ENCODE results near the gene NT5DC4.

Gene NT5DC4

GRCh38 chr2:112720785-112721184, at the start of gene NT5DC4:
Gene NT5DC4 (plus strand): TSS chr2:112721020. CDS start chr2:112721080, 60 bp downstream.
- DNase-seq = no peak

GRCh38 chr2:112671801-112672200, 49.0 kb upstream of the NT5DC4 start:
- DNase-seq = no peak

DNA sequence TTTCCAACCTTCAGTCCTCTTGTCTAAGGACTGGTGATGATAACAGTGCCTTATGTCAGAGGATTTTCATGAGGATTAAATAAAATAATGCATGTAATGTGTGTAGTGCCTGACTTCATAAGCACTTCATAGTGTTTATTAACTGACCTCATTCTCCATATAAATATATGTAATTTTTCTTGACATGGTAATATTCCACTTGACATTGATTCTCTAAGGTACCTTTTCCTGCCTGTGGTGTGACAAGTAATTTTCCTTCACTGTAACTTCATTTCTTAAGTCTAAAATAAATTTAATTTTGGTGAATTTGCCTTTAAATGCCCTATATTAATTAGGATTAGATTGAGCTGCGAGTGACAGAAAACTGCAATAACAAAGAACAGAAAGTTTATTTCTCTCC, 47.8 kb upstream of the NT5DC4 start:
- no peak for DNase-seq

GRCh38 chr2:112674229-112674628, 46.6 kb upstream of the NT5DC4 start:
- peak; percentile 90 for DNase-seq

DNA sequence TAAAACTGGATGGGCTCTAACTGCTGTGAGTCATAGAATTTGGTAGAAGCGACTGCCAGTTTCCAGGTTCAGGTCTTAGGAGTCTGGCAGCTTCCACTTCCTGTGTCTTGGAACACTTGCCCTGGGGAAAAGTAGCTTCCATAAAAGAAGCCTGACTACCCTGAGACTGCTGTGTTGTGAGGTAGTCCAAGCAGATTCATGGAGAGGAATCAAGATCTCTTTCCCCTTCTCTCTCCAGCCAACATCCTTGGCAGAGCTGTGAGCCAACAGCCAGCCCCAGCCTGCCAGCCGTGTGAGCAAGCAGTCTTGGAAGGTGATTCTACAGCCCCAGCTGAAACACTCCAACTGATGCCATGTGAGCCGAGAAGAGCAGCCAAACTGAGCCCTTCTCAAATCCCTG, 41.3 kb upstream of the NT5DC4 start:
- DNase-seq = no peak

DNA sequence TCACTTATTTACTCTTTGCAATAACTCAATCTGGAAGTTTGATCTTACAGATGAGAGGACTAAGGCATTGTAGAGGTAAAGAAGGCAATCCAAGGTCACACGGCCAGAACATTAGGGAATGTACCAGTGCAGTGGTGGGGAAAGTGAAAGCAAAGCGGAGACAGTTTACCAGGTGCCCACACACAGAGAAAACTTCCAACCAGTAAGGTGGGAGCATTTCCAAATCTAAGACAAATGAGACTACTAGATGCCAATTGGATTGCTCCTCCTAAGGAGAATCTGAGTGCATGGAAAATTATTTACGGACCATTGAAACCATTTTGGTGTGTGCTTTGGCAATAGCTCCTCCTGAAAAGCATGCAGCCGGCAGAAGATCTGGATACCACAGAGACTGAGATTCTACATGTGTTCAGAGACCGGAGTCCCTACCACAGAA, 40.1 kb upstream of the NT5DC4 start:
- DNase-seq = no peak

DNA sequence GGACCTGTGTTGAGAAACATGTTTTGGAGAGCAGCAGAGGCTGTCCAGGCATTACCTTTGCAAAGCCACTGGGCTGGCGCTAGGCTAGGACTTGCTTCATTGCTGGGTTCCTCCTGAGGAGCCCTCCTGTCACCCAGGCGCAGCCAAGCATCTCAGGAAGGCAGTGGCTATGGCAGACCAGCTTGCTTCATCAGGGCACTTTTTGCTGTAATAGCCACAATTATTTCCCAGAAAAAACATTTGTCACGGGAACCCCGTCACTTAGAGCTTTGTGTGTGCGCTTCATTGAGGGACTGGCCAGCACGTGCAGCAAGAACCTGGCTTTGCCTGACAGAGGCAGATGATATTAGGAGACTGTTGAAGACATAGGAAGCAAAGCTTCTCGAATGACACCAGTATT, 38.7 kb upstream of the NT5DC4 start:
- DNase-seq = no peak

DNA sequence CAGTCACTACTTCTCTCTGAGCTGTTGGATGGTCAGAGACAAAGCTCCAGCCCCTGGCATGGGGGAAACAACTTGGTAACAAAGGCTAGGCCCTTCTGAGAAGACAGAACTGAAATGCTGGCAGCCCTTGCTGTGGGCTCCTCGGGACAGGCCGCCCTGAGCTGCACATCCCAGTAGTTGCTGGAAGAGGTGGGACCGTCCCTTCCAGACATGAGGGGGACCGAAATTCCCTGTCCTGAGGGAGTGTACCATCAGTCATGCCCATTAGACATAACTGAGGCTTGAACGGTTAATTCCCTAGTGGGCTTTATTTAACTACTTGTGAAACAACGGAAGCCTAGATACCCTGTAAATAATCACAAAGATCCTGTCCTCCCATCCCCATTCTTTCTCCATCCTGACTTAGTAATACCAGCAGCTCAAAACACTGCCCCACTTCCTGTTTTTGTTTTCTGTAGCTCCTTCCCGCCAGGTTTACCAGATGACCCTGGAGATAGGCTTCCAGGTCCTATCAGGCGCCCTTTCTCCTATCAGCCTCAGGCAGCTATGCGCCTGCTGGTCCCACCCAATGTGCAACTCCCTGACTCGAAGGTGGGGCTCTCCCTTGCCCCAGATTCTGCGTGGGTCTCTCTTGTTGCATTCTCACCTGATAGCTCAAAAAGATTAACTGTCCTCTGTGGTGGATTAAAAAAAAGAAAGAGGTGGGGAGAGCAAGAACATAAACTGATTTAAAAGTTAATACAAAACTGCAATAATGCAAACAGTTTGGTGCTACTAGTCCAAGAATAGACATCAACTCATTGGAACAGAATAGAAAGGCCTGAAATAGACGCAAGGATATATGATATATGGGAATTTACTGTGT, 37.0 kb upstream of the NT5DC4 start:
- no peak for DNase-seq

DNA sequence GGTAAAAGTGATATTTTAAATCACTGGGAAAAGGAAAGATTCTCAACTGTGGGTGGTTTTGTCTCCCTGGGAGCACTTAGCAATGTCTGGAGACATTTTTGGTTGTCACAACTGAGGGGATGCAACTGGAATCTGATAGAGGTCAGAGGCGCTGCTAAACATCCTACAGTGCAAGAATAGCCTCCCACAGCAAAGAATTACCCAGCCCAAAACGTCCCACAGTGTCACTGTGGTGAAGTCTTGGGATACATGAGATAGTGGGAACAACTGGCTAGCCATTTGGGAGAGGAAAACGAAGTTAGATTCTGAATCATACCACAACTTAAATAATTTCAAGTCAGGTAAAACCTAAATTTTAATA, 36.4 kb upstream of the NT5DC4 start:
- no peak for DNase-seq

DNA sequence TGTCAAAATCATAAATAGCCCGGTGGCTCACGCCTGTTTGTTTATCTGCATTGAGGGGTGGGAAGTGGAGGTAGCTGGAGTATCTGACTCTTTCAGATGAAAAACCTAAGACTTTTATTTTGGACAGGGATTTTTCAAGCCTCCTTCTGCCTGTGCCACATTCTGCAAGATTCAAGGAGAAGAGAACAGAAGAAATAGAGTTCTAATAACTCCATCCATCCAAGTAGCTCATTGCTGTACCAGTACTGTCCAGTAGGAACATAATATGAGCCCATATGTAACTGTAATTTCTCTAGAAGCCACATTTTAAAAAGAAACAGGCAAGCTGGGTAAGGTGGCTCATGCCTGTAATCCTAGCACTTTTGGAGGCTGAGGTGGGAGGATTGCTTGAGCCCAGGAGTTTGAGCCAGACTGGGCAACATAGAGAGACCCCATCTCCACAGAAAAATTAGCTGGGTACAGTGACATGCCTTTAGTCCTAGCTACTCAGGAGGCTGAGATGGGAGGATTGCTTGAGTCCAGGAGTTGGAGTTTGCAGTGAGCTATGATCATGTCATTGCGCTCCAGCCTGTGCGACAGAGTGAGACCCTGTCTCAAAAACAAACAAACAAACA, 35.4 kb upstream of the NT5DC4 start:
- no peak for DNase-seq

GRCh38 chr2:112686348-112687217, 34.2 kb upstream of the NT5DC4 start:
- DNase-seq = no peak

GRCh38 chr2:112687522-112687921, 33.3 kb upstream of the NT5DC4 start:
- DNase-seq = no peak

- no peak for DNase-seq
These were observed 32.5 kb upstream of the NT5DC4 start for GRCh38 chr2:112688086-112688880.

- peak; percentile 42 for DNase-seq
These were observed 29.9 kb upstream of the NT5DC4 start for GRCh38 chr2:112690853-112691401.

- DNase-seq = no peak
These were observed 28.9 kb upstream of the NT5DC4 start for GRCh38 chr2:112691881-112692281.

- DNase-seq = peak; percentile 26
These were observed 28.3 kb upstream of the NT5DC4 start for GRCh38 chr2:112692495-112692911.

DNA sequence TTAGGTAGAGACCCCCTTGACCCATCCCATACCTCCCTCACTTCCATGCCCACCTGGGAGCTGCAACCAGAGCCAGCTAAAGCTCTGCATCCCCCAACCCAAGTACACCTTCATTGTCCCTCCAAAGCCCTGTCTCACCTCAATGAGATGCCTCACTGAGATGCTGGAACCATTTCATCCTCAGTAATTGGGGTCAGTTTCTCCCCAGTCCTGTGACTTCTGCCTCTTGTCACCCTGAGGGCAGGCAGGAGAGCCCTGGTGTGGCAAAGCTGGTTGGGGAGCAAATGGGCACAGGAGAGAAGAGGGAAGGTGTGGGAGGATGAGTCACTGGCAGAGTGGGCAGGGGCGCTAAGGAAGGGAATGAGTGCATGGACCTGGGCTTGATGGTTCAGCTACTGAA, 27.9 kb upstream of the NT5DC4 start:
- DNase-seq = no peak

DNA sequence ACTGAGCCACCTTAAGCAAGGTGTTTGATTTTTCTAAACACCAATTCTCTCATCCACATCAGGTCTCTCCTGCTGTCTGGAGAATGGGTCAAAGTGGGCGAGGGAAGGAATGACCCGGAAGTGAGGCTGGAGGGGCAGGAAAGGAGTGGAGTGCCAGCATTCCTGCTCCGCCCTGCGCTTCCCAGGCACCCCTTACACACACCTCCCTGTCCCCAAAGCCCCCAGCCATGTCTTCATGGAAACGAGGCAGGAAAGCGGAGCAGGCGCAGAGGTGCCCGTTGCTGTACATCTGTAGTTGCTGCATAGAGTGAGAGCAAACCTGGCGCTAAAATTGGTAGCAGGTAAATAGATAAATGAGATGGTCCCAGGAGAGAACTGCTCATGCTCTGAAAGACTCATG, 27.2 kb upstream of the NT5DC4 start:
- DNase-seq = no peak

DNA sequence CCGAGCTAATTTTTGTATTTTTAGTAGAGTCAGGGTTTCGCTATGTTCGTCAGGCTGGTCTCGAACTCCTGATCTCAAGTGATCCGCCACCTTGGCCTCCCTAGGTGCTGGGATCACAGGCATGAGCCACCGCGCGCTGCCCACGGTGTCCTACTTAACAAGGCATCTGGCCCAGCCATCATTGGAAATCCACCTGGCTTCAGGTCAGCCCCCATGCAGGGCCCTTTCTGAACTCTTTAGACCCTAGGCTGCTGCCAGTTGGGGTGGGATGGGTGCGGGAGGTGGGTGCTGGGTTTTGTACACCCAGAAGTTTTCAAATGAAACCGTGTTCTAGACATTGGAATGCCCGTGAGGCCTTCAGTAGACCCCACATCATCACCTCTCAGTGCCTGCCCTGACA, 26.6 kb upstream of the NT5DC4 start:
- no peak for DNase-seq

DNA sequence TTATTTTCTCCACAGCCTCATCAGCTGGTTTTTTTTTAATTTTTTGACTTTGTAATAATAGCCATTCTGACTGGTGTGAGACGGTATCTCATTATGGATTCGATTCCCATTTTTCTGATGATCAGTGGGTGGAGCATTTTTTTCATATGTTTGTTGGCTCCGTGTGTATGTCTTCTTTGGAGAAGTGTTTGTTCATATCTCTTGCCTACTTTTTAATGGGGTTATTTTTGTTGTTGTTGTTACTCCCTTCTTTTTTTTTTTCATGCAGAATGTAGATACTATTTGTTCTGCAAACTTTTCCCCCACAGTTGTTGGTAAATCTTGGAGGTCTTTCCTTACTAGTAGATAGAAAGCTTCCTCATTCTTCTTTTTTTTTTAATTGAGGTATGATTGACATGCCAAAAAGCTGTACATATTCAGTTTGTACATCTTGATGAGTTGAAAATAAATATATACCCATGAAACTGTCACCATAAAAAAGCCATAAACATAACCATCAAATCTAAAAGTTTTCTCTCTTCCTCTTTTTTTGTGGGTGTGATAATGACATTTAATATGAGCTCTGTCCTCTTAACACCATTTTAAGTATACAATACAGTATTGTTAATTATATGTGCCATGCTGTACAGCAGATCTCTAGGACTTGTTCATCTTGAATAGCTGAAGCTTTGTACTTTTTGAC, 21.8 kb upstream of the NT5DC4 start:
- DNase-seq = no peak

- peak; percentile 30 for DNase-seq
These were observed 20.7 kb upstream of the NT5DC4 start for GRCh38 chr2:112699984-112700667.
